ENCODE data around the gene LRRC72. TPM values are rescaled to one million over a fixed set of nuclear protein-coding genes. Genes with fewer than 3 reads are reported as not detected.

The LRRC72 gene
- total RNA-seq, 1 experiment from 2014 or later, result not detected

DNA sequence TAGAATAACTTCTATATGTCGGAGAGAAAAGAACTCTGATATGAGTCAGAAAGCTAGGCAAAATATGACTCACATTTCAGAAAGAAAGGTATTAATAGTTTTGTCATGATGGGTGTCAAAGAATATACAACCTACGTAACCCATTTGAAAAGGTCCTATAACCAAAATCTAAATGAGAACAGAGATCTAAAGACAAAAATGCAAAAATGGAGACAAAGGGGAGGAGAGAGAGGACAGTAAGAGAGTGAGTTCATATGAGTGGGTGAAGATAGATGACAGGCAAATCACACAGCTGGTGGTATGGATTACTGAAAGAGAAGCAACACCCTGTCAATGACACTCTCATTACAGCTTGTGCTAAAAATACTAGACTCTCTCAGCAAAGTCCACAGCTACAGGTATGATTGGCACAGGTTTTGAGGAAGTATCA is 93.4 kb downstream of the LRRC72 start:
- no peaks in the 10 kb centered on the region for H3K79me1 ChIP-seq (ENCODE audit: insufficient read depth, low read depth, low read length, poor library complexity, severe bottlenecking)
- no peak overlapping the region for H3K4me2 ChIP-seq (ENCODE audit: insufficient read depth, insufficient read length, low read length)
- H3K27ac Mint-ChIP-seq, result peak overlapping the region in 1 of 3 experiments; percentile 20; a peak in 1 of 7 replicates
- no peaks in the 10 kb centered on the region; the same call in 1 of the 2 replicates for H3K4me1 ChIP-seq (ENCODE audit: insufficient read depth, low read length)
- no peak overlapping the region for H2BK120ac ChIP-seq (ENCODE audit: low read depth, low read length, poor library complexity, severe bottlenecking)
- H4K5ac ChIP-seq (ENCODE audit: insufficient read length, low read depth, low read length), result no peak overlapping the region
- H4K91ac ChIP-seq (ENCODE audit: insufficient read length, low read depth, low read length), result no peak overlapping the region
- H3K36me3 Mint-ChIP-seq (ENCODE audit: insufficient read depth in 1 of 3, low read depth in 3 of 3), result peaks cover 3 to 29% (median 8%) of the 10 kb centered on the region in 3 experiments; a peak in 6 of 7 replicates
- H3K23me2 ChIP-seq (ENCODE audit: insufficient read length, low read depth, low read length, poor library complexity, severe bottlenecking), result no peaks in the 10 kb centered on the region
- H4K8ac ChIP-seq (replicated peaks; ENCODE audit: insufficient read length, low read depth, low read length), result no peak overlapping the region
- TF ChIP-seq, protein P1, sequence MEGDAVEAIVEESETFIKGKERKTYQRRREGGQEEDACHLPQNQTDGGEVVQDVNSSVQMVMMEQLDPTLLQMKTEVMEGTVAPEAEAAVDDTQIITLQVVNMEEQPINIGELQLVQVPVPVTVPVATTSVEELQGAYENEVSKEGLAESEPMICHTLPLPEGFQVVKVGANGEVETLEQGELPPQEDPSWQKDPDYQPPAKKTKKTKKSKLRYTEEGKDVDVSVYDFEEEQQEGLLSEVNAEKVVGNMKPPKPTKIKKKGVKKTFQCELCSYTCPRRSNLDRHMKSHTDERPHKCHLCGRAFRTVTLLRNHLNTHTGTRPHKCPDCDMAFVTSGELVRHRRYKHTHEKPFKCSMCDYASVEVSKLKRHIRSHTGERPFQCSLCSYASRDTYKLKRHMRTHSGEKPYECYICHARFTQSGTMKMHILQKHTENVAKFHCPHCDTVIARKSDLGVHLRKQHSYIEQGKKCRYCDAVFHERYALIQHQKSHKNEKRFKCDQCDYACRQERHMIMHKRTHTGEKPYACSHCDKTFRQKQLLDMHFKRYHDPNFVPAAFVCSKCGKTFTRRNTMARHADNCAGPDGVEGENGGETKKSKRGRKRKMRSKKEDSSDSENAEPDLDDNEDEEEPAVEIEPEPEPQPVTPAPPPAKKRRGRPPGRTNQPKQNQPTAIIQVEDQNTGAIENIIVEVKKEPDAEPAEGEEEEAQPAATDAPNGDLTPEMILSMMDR (conservative IDR thresholded peaks at IDR 0.05), result no peak
- no peak overlapping the region for H3K4me3 Mint-ChIP-seq
- no peak overlapping the region for H3K56ac ChIP-seq (ENCODE audit: insufficient read length, low read depth, low read length)
- no peak overlapping the region for H3K23ac ChIP-seq (ENCODE audit: insufficient read length, low read depth, low read length)
- H3K27me3 ChIP-seq (ENCODE audit: insufficient read depth, low read length), result no peaks in the 10 kb centered on the region
- no peaks in the 10 kb centered on the region for H3K9me3 ChIP-seq (ENCODE audit: control insufficient read depth, low read depth, low read length)
- no CpG with 5 or more reads among the region's 2 CpGs for WGBS (ENCODE audit: extremely low coverage, insufficient read length, low lambda C conversion rate)
- peaks cover 14 to 18% of the 10 kb centered on the region in 2 experiments for H3K4me1 Mint-ChIP-seq
- no peak overlapping the region for H2AFZ ChIP-seq (ENCODE audit: low read length)
- H3T11ph ChIP-seq (ENCODE audit: low read length), result no peak overlapping the region
- H2AK5ac ChIP-seq (ENCODE audit: insufficient read length, low read length), result no peak overlapping the region
- H4K20me1 ChIP-seq (ENCODE audit: control insufficient read depth, insufficient read depth, insufficient read length), result no peaks in the 10 kb centered on the region
- no peaks in the 10 kb centered on the region; a peak in 1 of 5 replicates for H3K9me3 Mint-ChIP-seq
- H3K14ac ChIP-seq (ENCODE audit: insufficient read depth, low read length), result no peak overlapping the region
- no peaks in the 10 kb centered on the region for H3K27me3 Mint-ChIP-seq (ENCODE audit: low read depth)
- no peak overlapping the region for H2BK5ac ChIP-seq (ENCODE audit: insufficient read length, low read length)
- no peak for DNase-seq
- H3K79me2 ChIP-seq (ENCODE audit: insufficient read depth, low read length), result no peaks in the 10 kb centered on the region
- H2BK20ac ChIP-seq (ENCODE audit: low read depth, low read length, poor library complexity, severe bottlenecking), result no peak overlapping the region
- H3K4ac ChIP-seq (ENCODE audit: low read depth, low read length), result no peak overlapping the region
- H2BK15ac ChIP-seq (ENCODE audit: low read depth, low read length), result no peak overlapping the region
- no peak overlapping the region for H2BK12ac ChIP-seq (ENCODE audit: insufficient read length, low read depth, low read length)
- H3K9ac ChIP-seq (ENCODE audit: extremely low read depth, insufficient read length, low read length), result no peak overlapping the region
- no peak overlapping the region for H3K27ac ChIP-seq (ENCODE audit: insufficient read length, low read depth, low read length)
- H3K18ac ChIP-seq (ENCODE audit: insufficient read length, low read depth, low read length), result no peak overlapping the region
